Measurements from ENCODE around the gene USP6NL. TPM values are rescaled to one million over a fixed set of nuclear protein-coding genes. Genes with fewer than 3 reads are reported as not detected.

Gene USP6NL
- polyA plus RNA-seq, 1 experiment: 13.0 TPM

GRCh38 chr10:11530806-11531205 is 80.6 kb downstream of the USP6NL start:
- Histone ChIP-seq H3K4me3 (ENCODE audit: low read depth, low read length) (no peak overlapping the region), H3K27ac (ENCODE audit: low read depth, low read length) (no peak overlapping the region), H3K27me3 (ENCODE audit: control insufficient read depth, insufficient read depth, low read length) (no peaks in the 10 kb centered on the region), H3K9me3 (ENCODE audit: control insufficient read depth, insufficient read depth, low read length) (no peaks in the 10 kb centered on the region)
- DNase-seq (ENCODE audit: low read depth, low spot score): no peak
- ChIA-PET CTCF (no interaction called here), POLR2A (no interaction called here)
- TF ChIP-seq, protein P1, sequence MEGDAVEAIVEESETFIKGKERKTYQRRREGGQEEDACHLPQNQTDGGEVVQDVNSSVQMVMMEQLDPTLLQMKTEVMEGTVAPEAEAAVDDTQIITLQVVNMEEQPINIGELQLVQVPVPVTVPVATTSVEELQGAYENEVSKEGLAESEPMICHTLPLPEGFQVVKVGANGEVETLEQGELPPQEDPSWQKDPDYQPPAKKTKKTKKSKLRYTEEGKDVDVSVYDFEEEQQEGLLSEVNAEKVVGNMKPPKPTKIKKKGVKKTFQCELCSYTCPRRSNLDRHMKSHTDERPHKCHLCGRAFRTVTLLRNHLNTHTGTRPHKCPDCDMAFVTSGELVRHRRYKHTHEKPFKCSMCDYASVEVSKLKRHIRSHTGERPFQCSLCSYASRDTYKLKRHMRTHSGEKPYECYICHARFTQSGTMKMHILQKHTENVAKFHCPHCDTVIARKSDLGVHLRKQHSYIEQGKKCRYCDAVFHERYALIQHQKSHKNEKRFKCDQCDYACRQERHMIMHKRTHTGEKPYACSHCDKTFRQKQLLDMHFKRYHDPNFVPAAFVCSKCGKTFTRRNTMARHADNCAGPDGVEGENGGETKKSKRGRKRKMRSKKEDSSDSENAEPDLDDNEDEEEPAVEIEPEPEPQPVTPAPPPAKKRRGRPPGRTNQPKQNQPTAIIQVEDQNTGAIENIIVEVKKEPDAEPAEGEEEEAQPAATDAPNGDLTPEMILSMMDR (IDR thresholded peaks at IDR 0.05; ENCODE audit: low read depth, low read length): no peak

- H3K27me3 ChIP-seq (ENCODE audit: control insufficient read depth, insufficient read depth, low read length): no peaks in the 10 kb centered on the region
- POLR2A ChIA-PET: no interaction called here
- DNase-seq (ENCODE audit: low read depth, low spot score): no peak
- CTCF ChIA-PET: no interaction called here
- TF ChIP-seq, protein P1 (IDR thresholded peaks at IDR 0.05; ENCODE audit: low read depth, low read length): no peak
- H3K27ac ChIP-seq (ENCODE audit: low read depth, low read length): no peak overlapping the region
- no peak overlapping the region for H3K4me3 ChIP-seq (ENCODE audit: low read depth, low read length)
- no peaks in the 10 kb centered on the region for H3K9me3 ChIP-seq (ENCODE audit: control insufficient read depth, insufficient read depth, low read length)
These were observed 82.1 kb downstream of the USP6NL start for GRCh38 chr10:11529276-11529903.

DNA sequence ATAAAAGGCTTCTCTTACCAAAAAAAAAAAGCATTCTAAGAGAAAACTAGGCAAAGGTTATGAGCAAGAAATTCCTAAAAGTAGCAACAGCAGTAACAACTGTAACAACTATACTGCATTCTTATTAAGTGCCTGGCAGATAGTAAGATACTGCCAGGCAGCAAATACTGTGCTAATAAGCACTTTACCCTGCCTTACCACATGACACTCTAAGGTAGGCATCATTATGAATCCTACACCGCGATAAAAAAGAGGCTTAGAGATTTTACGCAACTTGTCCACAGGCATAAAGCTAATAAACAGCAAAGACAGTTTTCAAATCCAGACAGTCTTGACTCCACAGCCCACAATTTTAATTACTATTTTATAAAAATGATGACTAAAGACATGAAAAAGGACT is 83.2 kb downstream of the USP6NL start:
- H3K4me3 ChIP-seq (ENCODE audit: low read depth, low read length): no peak overlapping the region
- H3K27ac ChIP-seq (ENCODE audit: low read depth, low read length): no peak overlapping the region
- CTCF ChIA-PET: interaction anchor here (1.2 kb wide), 1 partner anchor 197 kb away, joined by 4 read pairs; no protein-coding TSS in a partner anchor
- DNase-seq (ENCODE audit: low read depth, low spot score): no peak
- POLR2A ChIA-PET: no interaction called here
- no peaks in the 10 kb centered on the region for H3K27me3 ChIP-seq (ENCODE audit: control insufficient read depth, insufficient read depth, low read length)
- no peaks in the 10 kb centered on the region for H3K9me3 ChIP-seq (ENCODE audit: control insufficient read depth, insufficient read depth, low read length)
- TF ChIP-seq, protein P1 (IDR thresholded peaks at IDR 0.05; ENCODE audit: low read depth, low read length): no peak

DNA sequence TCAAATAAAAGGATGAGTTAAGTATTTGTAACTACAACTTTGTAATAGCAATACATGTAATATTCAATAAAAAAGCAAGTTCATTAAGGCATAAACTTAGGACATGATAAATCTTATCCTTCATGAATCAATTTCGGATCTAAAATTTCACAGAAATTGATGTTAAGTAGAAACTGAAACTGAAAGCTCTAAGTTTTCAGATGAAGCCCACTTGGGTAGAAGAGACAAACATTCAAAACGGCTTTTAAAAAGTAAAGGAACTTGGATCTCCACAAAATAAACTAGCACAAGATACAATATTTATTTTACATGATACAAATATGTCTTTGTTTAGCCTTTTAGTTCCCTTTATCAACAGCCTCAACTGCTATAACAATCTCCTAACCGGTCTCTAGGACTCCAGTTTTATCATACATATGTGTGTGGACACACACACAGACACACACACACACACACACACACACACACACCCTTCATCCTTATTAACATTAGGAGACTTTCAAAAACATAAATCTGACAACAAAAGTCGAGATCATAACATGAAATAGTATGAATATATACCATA is 83.7 kb downstream of the USP6NL start:
- ChIA-PET POLR2A (no interaction called here), CTCF (interaction anchor here (1.2 kb wide), 1 partner anchor 197 kb away, joined by 4 read pairs; no protein-coding TSS in a partner anchor)
- TF ChIP-seq, protein P1 (IDR thresholded peaks at IDR 0.05; ENCODE audit: low read depth, low read length): no peak
- H3K27ac ChIP-seq (ENCODE audit: low read depth, low read length): no peak overlapping the region
- H3K9me3 ChIP-seq (ENCODE audit: control insufficient read depth, insufficient read depth, low read length): no peaks in the 10 kb centered on the region
- H3K27me3 ChIP-seq (ENCODE audit: control insufficient read depth, insufficient read depth, low read length): no peaks in the 10 kb centered on the region
- DNase-seq (ENCODE audit: low read depth, low spot score): no peak
- H3K4me3 ChIP-seq (ENCODE audit: low read depth, low read length): peak overlapping the region; percentile 30

- H3K4me3 ChIP-seq (ENCODE audit: low read depth, low read length): no peak overlapping the region
- H3K27ac ChIP-seq (ENCODE audit: low read depth, low read length): no peak overlapping the region
- no peaks in the 10 kb centered on the region for H3K27me3 ChIP-seq (ENCODE audit: control insufficient read depth, insufficient read depth, low read length)
- TF ChIP-seq, protein P1 (IDR thresholded peaks at IDR 0.05; ENCODE audit: low read depth, low read length): no peak
- CTCF ChIA-PET: interaction anchor here (1.2 kb wide), 1 partner anchor 198 kb away, joined by 4 read pairs; no protein-coding TSS in a partner anchor
- no peak for DNase-seq (ENCODE audit: low read depth, low spot score)
- H3K9me3 ChIP-seq (ENCODE audit: control insufficient read depth, insufficient read depth, low read length): no peaks in the 10 kb centered on the region
- POLR2A ChIA-PET: no interaction called here
These were observed 84.4 kb downstream of the USP6NL start for GRCh38 chr10:11527068-11527467.
